Measurements from ENCODE around the gene AJM1. TPM values are rescaled to one million over a fixed set of nuclear protein-coding genes. Genes with fewer than 3 reads are reported as not detected.

Gene AJM1
- polyA plus RNA-seq, 3 donors, result 0.10 to 2.0 (median 0.18) TPM

DNA sequence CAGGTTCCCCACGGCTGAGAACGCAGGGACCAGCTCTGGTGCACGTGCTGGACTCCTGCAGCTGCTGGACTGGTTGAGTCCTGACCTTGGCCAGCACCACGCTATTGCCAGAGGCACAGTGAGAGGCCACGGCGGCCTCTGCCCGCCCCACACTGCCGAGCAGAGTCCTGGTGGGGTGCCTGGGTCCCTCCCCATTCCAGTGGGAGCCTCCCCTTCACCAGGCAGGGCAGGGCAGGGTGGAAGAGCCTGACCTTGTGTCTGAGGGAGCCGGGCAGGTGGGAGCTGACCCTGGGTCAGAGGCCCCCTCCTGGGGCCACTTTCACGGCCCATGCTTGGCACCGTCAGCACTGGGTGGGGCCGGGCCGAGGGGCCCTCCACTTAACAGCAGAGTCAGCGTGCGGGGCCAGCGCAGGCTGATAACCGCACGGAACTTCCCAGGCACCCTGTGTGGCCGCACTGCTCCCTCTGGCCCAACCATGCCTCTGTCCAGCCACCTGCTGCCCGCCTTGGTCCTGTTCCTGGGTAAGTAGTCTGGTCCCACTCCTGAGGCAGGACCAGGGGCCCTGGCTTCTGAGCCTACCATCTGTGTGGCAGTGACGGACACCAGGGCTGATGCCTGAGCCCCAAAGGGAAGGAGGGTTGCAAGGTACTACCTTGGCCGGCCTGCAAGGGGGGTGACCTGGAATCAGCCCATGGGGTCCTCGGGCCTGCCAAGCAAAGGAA, 9.8 kb downstream of the AJM1 start, which contains the start of gene MAMDC4:
TSS of gene MAMDC4 (plus strand) at position 406 of the 723 bp plus-strand sequence. CDS start at position 477, 71 bp downstream.
- peaks cover 14% of the 10 kb centered on the region for H3K4me1 Mint-ChIP-seq
- H3K27me3 Mint-ChIP-seq (ENCODE audit: low read depth in 3 of 3), result peaks cover 5 to 9% (median 7%) of the 10 kb centered on the region in 3 donors
- Histone ChIP-seq H3K4me1 (ENCODE audit: control insufficient read depth in 1 of 2, insufficient read depth in 2 of 2, low read length in 2 of 2) (peaks cover 19 to 25% of the 10 kb centered on the region in 2 donors), H4K20me1 (ENCODE audit: insufficient read depth, low read length) (peaks cover 9% of the 10 kb centered on the region), H3K36me3 (replicated peaks in 1 of 2; ENCODE audit: control insufficient read depth in 1 of 2, insufficient read depth in 2 of 2, low read length in 2 of 2) (peaks cover 0 to 5% of the 10 kb centered on the region in 2 donors), H3K4me2 (replicated peaks; ENCODE audit: extremely low read depth, low read length, poor library complexity, severe bottlenecking) (no peak within 1 kb of the TSS), H3K27ac (ENCODE audit: low read depth in 1 of 2, low read length in 2 of 2) (no peak within 1 kb of the TSS), H2AFZ (ENCODE audit: insufficient read depth, low read depth, low read length, poor library complexity, severe bottlenecking) (no peak within 1 kb of the TSS), H3K9me3 (replicated peaks in 1 of 2; ENCODE audit: control insufficient read depth in 1 of 2, insufficient read depth in 1 of 2, low read length in 2 of 2) (no peaks in the 10 kb centered on the region), H3K4me3 (replicated peaks in 1 of 3; ENCODE audit: low read depth in 2 of 3, low read length in 3 of 3) (no peak within 1 kb of the TSS), H3K79me2 (ENCODE audit: insufficient read depth, low read length) (no peaks in the 10 kb centered on the region), H3K9ac (ENCODE audit: insufficient read depth, low read length, poor library complexity, severe bottlenecking) (no peak within 1 kb of the TSS), H3K27me3 (ENCODE audit: control insufficient read depth in 2 of 2, insufficient read depth in 2 of 2, low read length in 2 of 2) (peaks cover 0 to 9% of the 10 kb centered on the region in 2 donors)
- DNase-seq, result no peak
- peak within 1 kb of the TSS in 2 of 7 donors; percentile 38 to 75 for H3K27ac Mint-ChIP-seq
- WGBS (ENCODE audit: insufficient coverage), result 91% methylated on average over 22 of the region's 23 CpGs
- no peak within 1 kb of the TSS for H3K4me3 Mint-ChIP-seq
- TF ChIP-seq, protein P1, sequence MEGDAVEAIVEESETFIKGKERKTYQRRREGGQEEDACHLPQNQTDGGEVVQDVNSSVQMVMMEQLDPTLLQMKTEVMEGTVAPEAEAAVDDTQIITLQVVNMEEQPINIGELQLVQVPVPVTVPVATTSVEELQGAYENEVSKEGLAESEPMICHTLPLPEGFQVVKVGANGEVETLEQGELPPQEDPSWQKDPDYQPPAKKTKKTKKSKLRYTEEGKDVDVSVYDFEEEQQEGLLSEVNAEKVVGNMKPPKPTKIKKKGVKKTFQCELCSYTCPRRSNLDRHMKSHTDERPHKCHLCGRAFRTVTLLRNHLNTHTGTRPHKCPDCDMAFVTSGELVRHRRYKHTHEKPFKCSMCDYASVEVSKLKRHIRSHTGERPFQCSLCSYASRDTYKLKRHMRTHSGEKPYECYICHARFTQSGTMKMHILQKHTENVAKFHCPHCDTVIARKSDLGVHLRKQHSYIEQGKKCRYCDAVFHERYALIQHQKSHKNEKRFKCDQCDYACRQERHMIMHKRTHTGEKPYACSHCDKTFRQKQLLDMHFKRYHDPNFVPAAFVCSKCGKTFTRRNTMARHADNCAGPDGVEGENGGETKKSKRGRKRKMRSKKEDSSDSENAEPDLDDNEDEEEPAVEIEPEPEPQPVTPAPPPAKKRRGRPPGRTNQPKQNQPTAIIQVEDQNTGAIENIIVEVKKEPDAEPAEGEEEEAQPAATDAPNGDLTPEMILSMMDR (IDR thresholded peaks at IDR 0.05), result no peak
- intact Hi-C loops (cut with micrococcal nuclease), result no loop called here
- peaks cover 0 to 3% (median 0%) of the 10 kb centered on the region in 7 donors for H3K9me3 Mint-ChIP-seq
- peaks cover 0 to 9% of the 10 kb centered on the region in 2 donors for H3K36me3 Mint-ChIP-seq

DNA sequence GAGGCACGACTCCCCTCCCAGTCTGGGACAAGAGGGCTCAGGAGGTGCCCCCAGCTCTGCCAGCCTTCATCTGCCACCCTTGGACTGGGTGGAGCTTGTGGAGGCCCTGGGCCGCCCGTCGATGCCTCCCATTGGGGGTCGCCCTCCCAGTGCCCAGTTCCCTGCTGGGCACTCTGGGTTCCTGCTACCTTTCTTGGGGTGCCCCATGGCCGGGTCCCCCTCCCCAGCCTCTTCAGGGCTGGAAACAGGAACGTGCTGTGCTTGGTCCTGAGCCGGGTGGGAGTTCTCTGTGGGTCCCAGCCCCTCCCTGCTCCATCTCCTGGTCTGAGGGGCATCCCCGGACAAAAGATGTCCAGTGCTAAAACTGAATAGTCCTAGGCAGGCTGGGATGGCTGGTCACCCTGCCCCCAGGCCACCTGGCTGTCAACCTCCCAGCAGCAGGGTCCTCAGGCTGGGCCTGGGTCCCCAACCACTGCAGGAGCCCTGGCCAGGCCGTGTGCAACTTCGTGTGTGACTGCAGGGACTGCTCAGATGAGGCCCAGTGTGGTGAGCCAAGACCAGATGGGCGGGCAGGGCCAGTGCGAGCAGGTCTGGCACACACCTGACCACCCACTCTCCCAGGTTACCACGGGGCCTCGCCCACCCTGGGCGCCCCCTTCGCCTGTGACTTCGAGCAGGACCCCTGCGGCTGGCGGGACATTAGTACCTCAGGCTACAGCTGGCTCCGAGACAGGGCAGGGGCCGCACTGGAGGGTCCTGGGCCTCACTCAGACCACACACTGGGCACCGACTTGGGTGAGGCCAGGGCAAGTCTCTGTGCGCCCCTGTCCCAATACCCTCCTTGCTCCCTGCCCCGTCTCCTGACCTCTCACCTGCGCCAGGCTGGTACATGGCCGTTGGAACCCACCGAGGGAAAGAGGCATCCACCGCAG, 10.7 kb downstream of the AJM1 start:
- H3K27ac Mint-ChIP-seq, result peak overlapping the region in 1 of 7 donors; percentile 75
- peaks cover 8% of the 10 kb centered on the region for H3K4me1 Mint-ChIP-seq
- TF ChIP-seq, protein P1 (IDR thresholded peaks at IDR 0.05), result no peak
- peaks cover 11 to 17% of the 10 kb centered on the region in 2 donors for H3K4me1 ChIP-seq (ENCODE audit: control insufficient read depth in 1 of 2, insufficient read depth in 2 of 2, low read length in 2 of 2)
- H3K9ac ChIP-seq (ENCODE audit: insufficient read depth, low read length, poor library complexity, severe bottlenecking), result no peak overlapping the region
- no peak overlapping the region for H3K4me2 ChIP-seq (replicated peaks; ENCODE audit: extremely low read depth, low read length, poor library complexity, severe bottlenecking)
- no peak overlapping the region for H3K4me3 ChIP-seq (replicated peaks in 1 of 3; ENCODE audit: low read depth in 2 of 3, low read length in 3 of 3)
- no peaks in the 10 kb centered on the region for H3K9me3 ChIP-seq (replicated peaks in 1 of 2; ENCODE audit: control insufficient read depth in 1 of 2, insufficient read depth in 1 of 2, low read length in 2 of 2)
- H3K27me3 ChIP-seq (ENCODE audit: control insufficient read depth in 2 of 2, insufficient read depth in 2 of 2, low read length in 2 of 2), result peaks cover 0 to 3% of the 10 kb centered on the region in 2 donors
- H3K4me3 Mint-ChIP-seq, result no peak overlapping the region
- H3K27ac ChIP-seq (ENCODE audit: low read depth in 1 of 2, low read length in 2 of 2), result no peak overlapping the region
- peaks cover 9% of the 10 kb centered on the region for H4K20me1 ChIP-seq (ENCODE audit: insufficient read depth, low read length)
- no peak for DNase-seq
- peaks cover 0 to 9% of the 10 kb centered on the region in 2 donors for H3K36me3 Mint-ChIP-seq
- H3K9me3 Mint-ChIP-seq, result peaks cover 0 to 2% (median 0%) of the 10 kb centered on the region in 7 donors
- H3K79me2 ChIP-seq (ENCODE audit: insufficient read depth, low read length), result no peaks in the 10 kb centered on the region
- no peak overlapping the region for H2AFZ ChIP-seq (ENCODE audit: insufficient read depth, low read depth, low read length, poor library complexity, severe bottlenecking)
- 93% methylated on average over 28 of the region's 29 CpGs for WGBS (ENCODE audit: insufficient coverage)
- intact Hi-C loops (cut with micrococcal nuclease), result no loop called here
- peaks cover 0 to 2% (median 2%) of the 10 kb centered on the region in 3 donors for H3K27me3 Mint-ChIP-seq (ENCODE audit: low read depth in 3 of 3)
- peaks cover 0 to 5% of the 10 kb centered on the region in 2 donors for H3K36me3 ChIP-seq (replicated peaks in 1 of 2; ENCODE audit: control insufficient read depth in 1 of 2, insufficient read depth in 2 of 2, low read length in 2 of 2)
